Activated CD8-positive, alpha-beta memory T cell treated with anti-CD3 and anti-CD28 coated beads, Interleukin-2, amount 10 ng/mL, durations not matched to agents 7 days and 5 days (primary cell): ENCODE results near the gene RUVBL2. TPM values are rescaled to one million over a fixed set of nuclear protein-coding genes. Genes with fewer than 3 reads are reported as not detected.
A peak's percentile ranks its signal among the peaks of the same experiment; 100 is the strongest.

Experiments used
- ATAC-seq: fragments of 150-1000 bp; cut with Tn5 transposase; one replicate; pipeline ENCODE4 v1.10.0; 2021; ENCODE audit warnings: moderate library complexity
- CTCF ChIA-PET: fragments of 350-600 bp; sonication (Branson Sonifier 250); formaldehyde crosslinking; loops from one replicate; lab custom pipeline; 2021; ENCODE audit warnings: antibody characterized with exemption; lab: Charles Lee
- DNase-seq: peaks from one replicate; pipeline ENCODE4 v3.0.0-alpha.2; 2020
- H3K27ac Mint-ChIP-seq: one replicate; pipeline ENCODE4 v1.8.0; 2021; ENCODE audit warnings: mild to moderate bottlenecking, mixed read lengths
- H3K27me3 Mint-ChIP-seq: one replicate; pipeline ENCODE4 v1.8.0; 2021; ENCODE audit warnings: mixed read lengths
- H3K36me3 Mint-ChIP-seq: one replicate; pipeline ENCODE4 v1.8.0; 2021; ENCODE audit warnings: mild to moderate bottlenecking, mixed read lengths
- H3K4me1 Mint-ChIP-seq: one replicate; pipeline ENCODE4 v1.8.0; 2021; ENCODE audit warnings: mixed read lengths
- H3K4me3 Mint-ChIP-seq: one replicate; pipeline ENCODE4 v1.8.0; 2021; ENCODE audit warnings: mild to moderate bottlenecking, moderate library complexity, mixed read lengths
- H3K9me3 Mint-ChIP-seq: one replicate; pipeline ENCODE4 v1.8.0; 2022; ENCODE audit warnings: low read depth, mixed read lengths
- total RNA-seq, 2 experiments: library from RNA; stranded (reverse); gene quantifications; one replicate each; pipeline ENCODE4 v1.2.3, GENCODE V29; 2021

Gene RUVBL2
- total RNA-seq, 2 experiments from 2014 or later: 124 to 125 TPM

GRCh38 chr19:48966541-48967345 lies 26.9 kb upstream of the RUVBL2 start:
- H3K9me3 Mint-ChIP-seq: no peaks in the 10 kb centered on the region
- CTCF ChIA-PET: interaction anchor here (1.0 to 3.6 kb wide), 8 partner anchors 10 to 131 kb away, joined by 3 to 20 read pairs (median 4); partner anchors contain the start of genes BAX, GYS1, HSD17B14 and RUVBL2
- H3K27me3 Mint-ChIP-seq: no peaks in the 10 kb centered on the region

DNA sequence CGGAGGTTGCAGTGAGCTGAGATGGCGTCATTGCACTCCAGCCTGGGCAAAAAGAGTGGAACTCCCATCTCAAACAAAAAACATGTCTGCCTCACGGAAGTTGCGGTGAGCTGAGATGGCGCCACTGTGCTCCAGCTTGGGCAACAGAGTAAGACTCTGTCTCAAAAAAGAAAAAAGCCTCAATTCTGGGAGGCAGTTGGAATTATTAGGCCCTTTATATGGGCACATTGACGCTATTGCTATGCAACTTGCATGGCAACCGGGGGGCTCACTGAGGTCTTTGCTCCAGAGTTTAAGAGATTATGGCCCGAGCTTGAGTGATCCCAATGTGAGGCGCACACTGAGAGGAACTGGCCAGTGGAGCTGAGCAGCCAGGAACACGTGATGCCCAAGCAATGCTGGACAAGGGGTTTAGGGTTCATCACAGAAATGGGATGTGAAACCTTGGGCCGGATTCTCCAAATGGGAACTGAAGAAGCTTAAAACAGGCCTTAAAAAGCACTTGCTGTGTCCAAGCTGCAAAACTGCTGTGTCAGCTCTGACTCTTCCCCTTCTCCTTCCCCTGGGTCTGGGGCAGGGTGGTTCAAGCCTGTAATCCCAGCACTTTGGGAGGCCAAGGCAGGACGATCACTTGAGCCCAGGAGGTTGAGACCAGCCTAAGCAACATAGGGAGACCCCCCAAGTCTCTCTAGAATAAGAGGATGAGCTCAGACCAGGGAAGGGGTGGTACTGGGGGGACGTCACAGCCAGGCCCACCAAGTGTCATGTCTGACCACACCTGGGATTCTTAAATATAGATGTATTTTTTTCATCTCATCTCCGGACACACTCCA lies 26.1 kb upstream of the RUVBL2 start:
- H3K27me3 Mint-ChIP-seq: no peaks in the 10 kb centered on the region
- no peaks in the 10 kb centered on the region for H3K9me3 Mint-ChIP-seq
- peak overlapping the region; percentile 99 for H3K4me3 Mint-ChIP-seq
- H3K27ac Mint-ChIP-seq: peak overlapping the region; percentile 62
- no peak for ATAC-seq
- CTCF ChIA-PET: interaction anchor here (1.2 to 3.6 kb wide), 6 partner anchors 9 to 179 kb away, joined by 3 to 20 read pairs (median 8); partner anchors contain the start of genes BAX, GYS1 and RUVBL2
- peak; percentile 46 for DNase-seq
- peaks cover 54% of the 10 kb centered on the region for H3K4me1 Mint-ChIP-seq
- H3K36me3 Mint-ChIP-seq: peaks cover 37% of the 10 kb centered on the region

More at GRCh38 chr19:48966541-48967345, 26.9 kb upstream of the RUVBL2 start:
- Mint-ChIP-seq H3K4me1 (peaks cover 62% of the 10 kb centered on the region), H3K27ac (peak overlapping the region; percentile 97), H3K36me3 (peaks cover 38% of the 10 kb centered on the region), H3K4me3 (peak overlapping the region; percentile 99)
- ATAC-seq (no peak), DNase-seq (peak; percentile 44)

DNA sequence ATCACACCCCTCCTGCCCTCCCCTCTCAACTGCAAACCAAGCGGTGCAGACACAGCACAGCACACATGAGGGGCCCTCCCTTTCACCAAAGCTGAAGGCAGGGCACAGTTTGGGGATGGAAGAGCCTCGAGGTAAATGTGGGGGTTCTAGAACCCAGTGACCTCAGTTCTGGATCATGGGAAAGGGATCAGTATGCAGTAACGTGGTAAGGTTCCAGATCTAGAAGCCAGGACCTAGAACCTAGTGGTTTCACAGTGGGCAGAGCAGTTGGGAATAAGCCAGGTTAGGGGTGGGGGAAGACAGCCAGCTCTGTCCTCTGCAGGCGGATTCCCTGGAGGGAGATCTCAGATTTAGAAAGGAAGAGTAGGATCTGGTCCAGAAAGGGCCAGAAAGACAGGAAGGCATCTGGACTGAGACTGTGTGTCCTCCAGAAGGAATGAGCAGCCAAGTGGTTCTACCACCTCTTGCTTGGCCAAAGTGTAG lies 25.5 kb upstream of the RUVBL2 start:
- peak; percentile 45 for DNase-seq
- Mint-ChIP-seq H3K27ac (peak overlapping the region; percentile 62), H3K4me3 (no peak overlapping the region), H3K36me3 (peaks cover 37% of the 10 kb centered on the region), H3K4me1 (peaks cover 51% of the 10 kb centered on the region), H3K27me3 (no peaks in the 10 kb centered on the region), H3K9me3 (no peaks in the 10 kb centered on the region)
- no peak for ATAC-seq
- CTCF ChIA-PET: interaction anchor here (1.2 to 3.6 kb wide), 7 partner anchors 8 to 180 kb away, joined by 3 to 20 read pairs (median 6); partner anchors contain the start of genes BAX, GYS1 and RUVBL2

- DNase-seq (no peak), ATAC-seq (no peak)
- Mint-ChIP-seq H3K9me3 (no peaks in the 10 kb centered on the region), H3K27me3 (no peaks in the 10 kb centered on the region), H3K4me1 (peaks cover 47% of the 10 kb centered on the region), H3K27ac (no peak overlapping the region), H3K36me3 (peaks cover 37% of the 10 kb centered on the region), H3K4me3 (no peak overlapping the region)
- CTCF ChIA-PET: interaction anchor here (1.2 to 3.6 kb wide), 2 partner anchors 20 to 125 kb away, joined by 3 to 20 read pairs; no protein-coding TSS in a partner anchor
Observed at GRCh38 chr19:48968813-48969218, 24.9 kb upstream of the RUVBL2 start.

- CTCF ChIA-PET: interaction anchor here (1.0 to 3.5 kb wide), 22 partner anchors 7 to 324 kb away, joined by 3 to 31 read pairs (median 10); partner anchors contain the start of genes CA11, DHDH, GYS1 and NUCB1
- DNase-seq: peak; percentile 44
- H3K9me3 Mint-ChIP-seq: no peaks in the 10 kb centered on the region
- H3K36me3 Mint-ChIP-seq: peaks cover 43% of the 10 kb centered on the region
- no peaks in the 10 kb centered on the region for H3K27me3 Mint-ChIP-seq
- peaks cover 40% of the 10 kb centered on the region for H3K4me1 Mint-ChIP-seq
- H3K4me3 Mint-ChIP-seq: no peak overlapping the region
- ATAC-seq: no peak
- H3K27ac Mint-ChIP-seq: no peak overlapping the region
Observed at GRCh38 chr19:48969276-48970138, 24.2 kb upstream of the RUVBL2 start.

DNA sequence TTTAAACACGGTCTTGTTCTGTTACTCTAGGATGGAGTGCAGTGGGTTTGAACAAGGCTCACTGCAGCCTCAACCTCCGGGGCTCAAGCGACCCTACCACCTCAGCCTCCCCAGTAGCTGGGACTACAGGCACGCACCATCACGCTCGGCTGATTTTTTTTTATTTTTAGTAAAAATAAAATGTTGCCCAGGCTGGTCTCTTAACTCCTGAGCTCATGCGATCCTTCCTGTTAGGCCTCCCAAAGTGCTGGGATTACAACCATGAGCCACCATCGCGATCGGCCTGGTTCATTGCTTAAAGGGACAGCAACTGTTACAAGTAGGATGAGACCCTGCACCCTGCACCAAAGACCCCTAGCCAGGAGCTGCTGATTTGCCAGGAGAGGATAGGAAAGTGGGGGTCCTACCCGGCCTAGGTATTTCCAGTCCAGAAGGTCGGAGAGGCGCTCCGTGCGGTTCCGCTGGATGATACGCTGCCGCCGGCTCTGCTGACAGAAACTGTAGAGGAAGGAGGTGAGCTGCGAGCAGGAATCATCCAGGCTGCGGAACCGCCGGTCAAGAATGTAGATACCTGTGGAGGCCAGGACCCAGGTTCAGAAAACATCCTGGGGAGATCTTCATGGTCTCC lies 23.4 kb upstream of the RUVBL2 start:
- Mint-ChIP-seq H3K9me3 (no peaks in the 10 kb centered on the region), H3K27ac (no peak overlapping the region), H3K4me3 (no peak overlapping the region), H3K27me3 (no peaks in the 10 kb centered on the region), H3K36me3 (peaks cover 44% of the 10 kb centered on the region), H3K4me1 (peaks cover 34% of the 10 kb centered on the region)
- CTCF ChIA-PET: interaction anchor here (0.6 to 3.5 kb wide), 43 partner anchors 8 to 324 kb away, joined by 3 to 31 read pairs (median 5); partner anchors contain the start of genes BAX, CA11, DHDH and GYS1
- DNase-seq: no peak
- no peak for ATAC-seq

DNA sequence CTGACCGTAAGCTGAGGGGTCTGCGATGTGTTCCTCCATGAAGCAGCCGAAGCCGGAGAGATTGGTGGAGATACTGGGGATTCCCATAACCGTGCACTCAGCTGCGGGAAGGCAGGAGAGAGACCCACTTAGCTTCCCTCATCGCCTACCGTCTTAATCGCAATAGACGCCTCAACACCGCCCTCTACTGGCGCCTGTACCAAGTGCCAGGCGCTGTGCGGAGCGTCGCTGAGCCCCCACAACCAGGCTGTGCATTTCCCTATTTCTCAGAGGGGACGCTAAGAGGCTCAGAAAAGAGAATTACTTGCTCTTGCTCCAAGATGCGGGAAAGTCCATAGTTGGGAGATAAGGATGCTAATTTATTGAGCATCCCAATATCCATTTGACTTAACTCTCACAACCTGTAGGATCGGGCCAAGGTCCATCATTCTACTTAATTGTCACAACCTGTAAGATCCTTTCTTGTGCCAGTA lies 22.7 kb upstream of the RUVBL2 start:
- no peaks in the 10 kb centered on the region for H3K27me3 Mint-ChIP-seq
- H3K4me3 Mint-ChIP-seq: no peak overlapping the region
- H3K27ac Mint-ChIP-seq: no peak overlapping the region
- no peaks in the 10 kb centered on the region for H3K9me3 Mint-ChIP-seq
- DNase-seq: peak; percentile 87
- CTCF ChIA-PET: interaction anchor here (0.6 to 3.5 kb wide), 42 partner anchors 9 to 325 kb away, joined by 3 to 31 read pairs (median 6); partner anchors contain the start of genes BAX, CA11, DHDH and GYS1
- ATAC-seq: peak; percentile 52
- peaks cover 31% of the 10 kb centered on the region for H3K4me1 Mint-ChIP-seq
- H3K36me3 Mint-ChIP-seq: peaks cover 40% of the 10 kb centered on the region

- no peaks in the 10 kb centered on the region for H3K27me3 Mint-ChIP-seq
- ATAC-seq (peak; percentile 54), DNase-seq (peak; percentile 70)
- CTCF ChIA-PET: interaction anchor here (2.0 to 7.4 kb wide), 3 partner anchors 9 to 181 kb away, joined by 7 to 45 read pairs (median 10); partner anchors contain the start of genes GYS1 and RUVBL2
- peaks cover 16% of the 10 kb centered on the region for H3K4me1 Mint-ChIP-seq
- no peak overlapping the region for H3K4me3 Mint-ChIP-seq
- no peak overlapping the region for H3K27ac Mint-ChIP-seq
- H3K9me3 Mint-ChIP-seq: no peaks in the 10 kb centered on the region
- H3K36me3 Mint-ChIP-seq: peaks cover 22% of the 10 kb centered on the region
Observed at GRCh38 chr19:48975947-48976847, 17.5 kb upstream of the RUVBL2 start.

DNA sequence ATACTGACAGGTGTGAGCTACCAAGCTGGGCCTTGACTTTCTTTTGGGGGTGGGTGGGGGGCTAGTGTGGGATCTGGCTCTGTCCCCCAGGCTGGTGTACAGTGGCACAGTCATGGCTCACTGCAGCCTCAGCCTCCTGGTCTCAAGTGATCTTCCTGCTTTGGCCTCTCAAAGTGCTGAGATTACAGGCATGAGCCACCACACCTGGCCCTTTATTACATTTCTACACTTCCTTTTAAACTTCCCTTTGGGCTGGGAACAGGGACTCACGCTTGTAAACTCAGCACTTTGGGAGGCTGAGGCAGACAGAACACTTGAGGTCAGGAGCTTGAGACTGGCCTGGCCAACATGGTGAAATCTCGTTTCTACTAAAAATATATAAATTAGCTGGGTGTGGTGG lies 16.6 kb upstream of the RUVBL2 start:
- Mint-ChIP-seq H3K27ac (no peak overlapping the region), H3K27me3 (no peaks in the 10 kb centered on the region)

DNA sequence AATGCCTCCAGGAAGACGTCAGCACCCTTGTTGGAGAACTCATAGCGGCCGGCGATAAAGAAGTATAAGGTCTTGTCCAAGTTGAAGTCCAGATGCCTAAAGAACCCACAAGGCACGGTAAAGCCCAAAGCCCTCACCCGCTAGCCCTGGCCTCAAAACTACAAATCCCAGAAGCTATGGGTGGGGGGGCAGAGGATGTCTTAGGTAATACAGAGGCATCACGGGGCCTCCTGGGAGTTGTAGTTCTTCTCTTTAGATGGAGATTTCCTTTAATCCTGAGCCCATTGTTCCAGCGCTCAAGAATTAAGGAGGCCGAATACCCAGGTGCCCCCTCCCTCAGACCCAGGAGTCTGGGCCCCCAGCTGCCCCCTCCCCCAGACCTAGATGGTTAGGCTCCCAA lies 11.4 kb upstream of the RUVBL2 start:
- no peak overlapping the region for H3K4me3 Mint-ChIP-seq
- CTCF ChIA-PET: interaction anchor here (0.6 to 7.4 kb wide), 5 partner anchors 10 to 20 kb away, joined by 3 to 45 read pairs (median 8); partner anchors contain the start of genes GYS1 and RUVBL2
- no peak for ATAC-seq
- no peak for DNase-seq
- H3K27ac Mint-ChIP-seq: no peak overlapping the region
- H3K27me3 Mint-ChIP-seq: no peaks in the 10 kb centered on the region
- peaks cover 23% of the 10 kb centered on the region for H3K36me3 Mint-ChIP-seq
- H3K9me3 Mint-ChIP-seq: no peaks in the 10 kb centered on the region
- H3K4me1 Mint-ChIP-seq: peaks cover 10% of the 10 kb centered on the region

More for the DNA sequence above, 16.6 kb upstream of the RUVBL2 start:
- ATAC-seq: no peak
- Mint-ChIP-seq H3K4me3 (no peak overlapping the region), H3K36me3 (peaks cover 23% of the 10 kb centered on the region), H3K4me1 (peaks cover 16% of the 10 kb centered on the region), H3K9me3 (no peaks in the 10 kb centered on the region)
- CTCF ChIA-PET: interaction anchor here (2.0 to 7.4 kb wide), 3 partner anchors 10 to 182 kb away, joined by 7 to 45 read pairs (median 10); partner anchors contain the start of genes GYS1 and RUVBL2
- no peak for DNase-seq

DNA sequence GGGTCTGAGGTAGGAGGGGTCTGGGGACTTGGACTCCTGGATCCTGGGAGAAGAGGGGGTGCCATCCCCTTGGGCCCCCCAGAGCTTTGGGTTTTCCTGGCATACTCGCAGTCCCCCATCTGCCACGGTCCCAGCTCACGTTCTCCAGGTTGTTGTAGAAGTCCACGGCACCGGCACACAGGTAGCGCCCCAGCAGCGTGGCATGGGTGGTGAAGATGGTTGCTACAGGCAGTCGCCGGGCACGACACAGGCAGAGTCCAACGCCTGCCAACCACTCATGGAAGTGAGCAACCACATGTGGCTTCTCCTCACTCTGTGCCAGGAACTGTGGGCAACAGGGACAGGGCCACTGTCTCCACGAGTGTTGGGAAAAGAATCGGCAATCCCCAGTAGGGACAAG lies 8.0 kb upstream of the RUVBL2 start:
- H3K27me3 Mint-ChIP-seq: no peaks in the 10 kb centered on the region
- H3K4me3 Mint-ChIP-seq: no peak overlapping the region
- peaks cover 27% of the 10 kb centered on the region for H3K36me3 Mint-ChIP-seq
- H3K9me3 Mint-ChIP-seq: no peaks in the 10 kb centered on the region
- DNase-seq (no peak), ATAC-seq (no peak)
- peaks cover 3% of the 10 kb centered on the region for H3K4me1 Mint-ChIP-seq
- H3K27ac Mint-ChIP-seq: no peak overlapping the region
- CTCF ChIA-PET: no interaction called here
